GM12891 (cell line): Measurements from ENCODE around the gene CHPF2.

Experiments
- POLR2A ChIP-seq: IDR thresholded peaks from 2 replicates; pipeline ENCODE4 v1.6.1; 2011; ENCODE audit warnings: low read depth, low read length, control low read depth
- POLR2AphosphoS5 ChIP-seq: IDR thresholded peaks from 2 replicates; pipeline ENCODE4 v1.6.1; 2011; ENCODE audit warnings: low read depth, low read length, control low read depth
- POU2F2 ChIP-seq: IDR thresholded peaks from 2 replicates; pipeline ENCODE4 v1.6.1; 2011; ENCODE audit warnings: low read depth, mild to moderate bottlenecking, control low read depth, low read length, moderate library complexity
- SPI1 ChIP-seq: IDR thresholded peaks from 2 replicates; pipeline ENCODE4 v1.6.1; 2011; ENCODE audit warnings: low read depth, low read length, control low read depth
- TAF1 ChIP-seq: IDR thresholded peaks from 2 replicates; pipeline ENCODE4 v1.6.1; 2011; ENCODE audit warnings: low read depth, low read length, control low read depth

GRCh38 chr7:151271699-151272355, 39.5 kb downstream of the CHPF2 start:
- TF ChIP-seq TAF1 (no peak), POLR2A (no peak), POLR2AphosphoS5 (no peak), POU2F2 (no peak), SPI1 (no peak)
